Breast epithelium (tissue), 3 donors: ENCODE measurements around the gene MSN.

Experiments
- POLR2A ChIP-seq: fragments of 450-650 bp; IDR thresholded peaks from one replicate; pipeline ENCODE4 v1.6.1; 2016; ENCODE audit warnings: antibody characterized with exemption, mild to moderate bottlenecking, moderate library complexity
- TF ChIP-seq, protein P1 (sequence below), 3 donors: fragments of 450-650 bp; IDR thresholded peaks; one replicate each; pipeline ENCODE4 v1.5.1; 2016 to 2017; ENCODE audit warnings: antibody characterized with exemption in 3 of 3, mild to moderate bottlenecking in 3 of 3, moderate library complexity in 3 of 3

DNA sequence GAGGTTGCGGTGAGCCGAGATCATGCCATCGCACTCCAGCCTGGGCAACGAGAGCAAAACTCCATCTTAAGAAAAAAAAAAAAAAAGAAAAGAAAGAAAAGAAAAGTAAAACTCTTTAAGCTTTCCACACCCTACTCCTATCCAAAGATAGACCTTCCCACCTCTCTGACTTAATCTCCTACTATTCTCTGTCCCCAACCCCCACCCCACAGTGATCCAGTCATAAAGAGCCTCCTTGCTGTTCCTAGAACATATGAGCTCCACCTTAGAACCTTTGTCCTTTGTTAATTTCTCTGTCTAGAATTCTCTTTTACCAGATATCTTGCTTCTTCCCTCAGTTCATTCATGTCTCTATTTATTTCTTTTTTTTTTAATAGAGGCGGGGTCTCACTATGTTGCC, 30.1 kb upstream of the MSN start:
- no peak for TF ChIP-seq POLR2A
- TF ChIP-seq, protein P1, sequence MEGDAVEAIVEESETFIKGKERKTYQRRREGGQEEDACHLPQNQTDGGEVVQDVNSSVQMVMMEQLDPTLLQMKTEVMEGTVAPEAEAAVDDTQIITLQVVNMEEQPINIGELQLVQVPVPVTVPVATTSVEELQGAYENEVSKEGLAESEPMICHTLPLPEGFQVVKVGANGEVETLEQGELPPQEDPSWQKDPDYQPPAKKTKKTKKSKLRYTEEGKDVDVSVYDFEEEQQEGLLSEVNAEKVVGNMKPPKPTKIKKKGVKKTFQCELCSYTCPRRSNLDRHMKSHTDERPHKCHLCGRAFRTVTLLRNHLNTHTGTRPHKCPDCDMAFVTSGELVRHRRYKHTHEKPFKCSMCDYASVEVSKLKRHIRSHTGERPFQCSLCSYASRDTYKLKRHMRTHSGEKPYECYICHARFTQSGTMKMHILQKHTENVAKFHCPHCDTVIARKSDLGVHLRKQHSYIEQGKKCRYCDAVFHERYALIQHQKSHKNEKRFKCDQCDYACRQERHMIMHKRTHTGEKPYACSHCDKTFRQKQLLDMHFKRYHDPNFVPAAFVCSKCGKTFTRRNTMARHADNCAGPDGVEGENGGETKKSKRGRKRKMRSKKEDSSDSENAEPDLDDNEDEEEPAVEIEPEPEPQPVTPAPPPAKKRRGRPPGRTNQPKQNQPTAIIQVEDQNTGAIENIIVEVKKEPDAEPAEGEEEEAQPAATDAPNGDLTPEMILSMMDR (IDR thresholded peaks at IDR 0.05) = no peak
